Fibroblast of lung (primary cell): ENCODE data around the gene PPFIBP1. TPM values are rescaled to one million over a fixed set of nuclear protein-coding genes. Genes with fewer than 3 reads are reported as not detected.

Experiments used
- DNase-seq, 2 donors: peaks; one replicate each; pipeline versions ENCODE4 v3.0.0 to v3.0.0-alpha.2; 2010; ENCODE audit warnings: low read depth in 2 of 2
- H2AFZ ChIP-seq: 2 replicates; pipeline ENCODE4 v1.5.1; 2012; ENCODE audit warnings: low read length, control low read depth, inconsistent platforms
- H3K27ac ChIP-seq: 2 replicates; pipeline ENCODE4 v1.5.1; 2011; ENCODE audit warnings: low read length, control low read depth; ENCODE audit not compliant: insufficient read depth
- H3K27me3 ChIP-seq: 2 replicates; pipeline ENCODE4 v1.5.1; 2011; ENCODE audit warnings: mild to moderate bottlenecking, low read length; ENCODE audit not compliant: control insufficient read depth, insufficient read depth
- H3K36me3 ChIP-seq: 2 replicates; pipeline ENCODE4 v1.5.1; 2011; ENCODE audit warnings: low read length; ENCODE audit not compliant: control insufficient read depth, insufficient read depth
- H3K4me1 ChIP-seq: 2 replicates; pipeline ENCODE4 v1.5.1; 2011; ENCODE audit warnings: low read length; ENCODE audit not compliant: control insufficient read depth, insufficient read depth; ENCODE audit errors: extremely low read depth
- H3K4me2 ChIP-seq: 2 replicates; pipeline ENCODE4 v1.5.1; 2011; ENCODE audit warnings: low read length, control low read depth; ENCODE audit not compliant: insufficient read depth; ENCODE audit errors: extremely low read depth
- H3K4me3 ChIP-seq, 4 experiments: fragments of 200-600 bp in 1 of 4; sonication (generic) in 1 of 4; replicated peaks in 1 of 4; 2 replicates each; pipeline ENCODE4 v1.5.1; 2011 to 2016; ENCODE audit warnings: low read length in 4 of 4, low read depth in 3 of 4, mild to moderate bottlenecking in 3 of 4, control low read depth in 2 of 4, inconsistent platforms in 1 of 4, mixed read lengths in 1 of 4; ENCODE audit not compliant: insufficient read depth in 1 of 4; ENCODE audit errors: control extremely low read depth in 1 of 4
- H3K79me2 ChIP-seq: 2 replicates; pipeline ENCODE4 v1.5.1; 2012; ENCODE audit warnings: mild to moderate bottlenecking, low read length, inconsistent platforms; ENCODE audit not compliant: control insufficient read depth, insufficient read depth
- H3K9ac ChIP-seq: 2 replicates; pipeline ENCODE4 v1.5.1; 2011; ENCODE audit warnings: mild to moderate bottlenecking, low read length, control low read depth; ENCODE audit not compliant: insufficient read depth
- H3K9me3 ChIP-seq: 2 replicates; pipeline ENCODE4 v1.5.1; 2012; ENCODE audit warnings: low read depth, low read length; ENCODE audit not compliant: control insufficient read depth, insufficient read depth
- H4K20me1 ChIP-seq: 2 replicates; pipeline ENCODE4 v1.5.1; 2011; ENCODE audit warnings: low read length; ENCODE audit not compliant: control insufficient read depth, insufficient read depth; ENCODE audit errors: extremely low read depth
- EZH2 ChIP-seq: IDR thresholded peaks from 2 replicates; pipeline ENCODE4 v1.5.1; 2012; ENCODE audit warnings: low read length, control low read depth, mild to moderate bottlenecking; ENCODE audit errors: missing control alignments
- polyA plus RNA-seq, 2 donors: library from polyadenylated mRNA; depleted of rRNA in 1 of 2; stranded (reverse) in 1 of 2; unstranded in 1 of 2; fragments of >200 nt; gene quantifications; 2 replicates each; pipeline ENCODE4 v1.2.1, GENCODE V29; 2011 to 2012; ENCODE audit warnings: missing spikeins in 1 of 2
- total RNA-seq: library from RNA; depleted of rRNA; stranded (reverse); fragments of >200 nt; gene quantifications from 2 replicates; pipeline ENCODE4 v1.2.1, GENCODE V29; 2014
- TF ChIP-seq, protein P1 (sequence below), 2 donors: IDR thresholded peaks in 1 of 2; conservative IDR thresholded peaks in 1 of 2; 1 replicate in 1 of 2; 2 replicates in 1 of 2; pipeline ENCODE4 v1.5.1; 2011 to 2012; ENCODE audit warnings: low read length in 2 of 2, control low read depth in 1 of 2, inconsistent platforms in 1 of 2, low read depth in 1 of 2, mild to moderate bottlenecking in 1 of 2

Gene PPFIBP1
- total and polyA plus RNA-seq, 2 donors (not counting 1 experiment from before 2014, with no cell fraction given): 65.1 to 93.0 TPM

DNA sequence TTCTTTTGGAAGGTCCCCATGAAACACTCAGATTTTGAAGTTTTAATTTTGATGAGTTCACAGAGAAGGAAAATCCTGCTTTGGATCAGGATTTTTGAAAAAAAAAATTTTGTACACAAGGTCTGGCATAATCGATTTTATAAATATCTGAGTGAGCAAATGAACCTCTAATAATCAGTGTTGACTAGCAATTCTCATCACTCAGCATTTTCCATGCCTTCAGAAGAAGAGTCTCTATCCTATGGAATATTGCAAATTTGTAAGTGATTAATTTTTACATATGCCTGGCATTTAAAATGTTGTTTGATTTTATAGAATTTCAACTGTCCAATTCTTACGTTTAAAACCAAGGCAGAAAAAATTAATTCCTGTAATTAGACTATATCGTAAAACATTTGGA lies 141.7 kb downstream of the PPFIBP1 start:
- no peak overlapping the region for H3K27ac ChIP-seq
- DNase-seq: no peak
- no peak overlapping the region for H3K9ac ChIP-seq
- H3K36me3 ChIP-seq: peaks cover 5% of the 10 kb centered on the region
- H3K4me3 ChIP-seq: no peak overlapping the region
- H3K27me3 ChIP-seq: no peaks in the 10 kb centered on the region
- H3K9me3 ChIP-seq: no peaks in the 10 kb centered on the region
- no peak overlapping the region for H3K4me2 ChIP-seq
- no peak overlapping the region for H2AFZ ChIP-seq
- TF ChIP-seq, protein P1, sequence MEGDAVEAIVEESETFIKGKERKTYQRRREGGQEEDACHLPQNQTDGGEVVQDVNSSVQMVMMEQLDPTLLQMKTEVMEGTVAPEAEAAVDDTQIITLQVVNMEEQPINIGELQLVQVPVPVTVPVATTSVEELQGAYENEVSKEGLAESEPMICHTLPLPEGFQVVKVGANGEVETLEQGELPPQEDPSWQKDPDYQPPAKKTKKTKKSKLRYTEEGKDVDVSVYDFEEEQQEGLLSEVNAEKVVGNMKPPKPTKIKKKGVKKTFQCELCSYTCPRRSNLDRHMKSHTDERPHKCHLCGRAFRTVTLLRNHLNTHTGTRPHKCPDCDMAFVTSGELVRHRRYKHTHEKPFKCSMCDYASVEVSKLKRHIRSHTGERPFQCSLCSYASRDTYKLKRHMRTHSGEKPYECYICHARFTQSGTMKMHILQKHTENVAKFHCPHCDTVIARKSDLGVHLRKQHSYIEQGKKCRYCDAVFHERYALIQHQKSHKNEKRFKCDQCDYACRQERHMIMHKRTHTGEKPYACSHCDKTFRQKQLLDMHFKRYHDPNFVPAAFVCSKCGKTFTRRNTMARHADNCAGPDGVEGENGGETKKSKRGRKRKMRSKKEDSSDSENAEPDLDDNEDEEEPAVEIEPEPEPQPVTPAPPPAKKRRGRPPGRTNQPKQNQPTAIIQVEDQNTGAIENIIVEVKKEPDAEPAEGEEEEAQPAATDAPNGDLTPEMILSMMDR (conservative IDR thresholded peaks at IDR 0.05 in 1 of 2, IDR thresholded peaks at IDR 0.05 in 1 of 2; ENCODE audit: low read depth in 1 of 2, low read length in 2 of 2): no peak
- TF ChIP-seq EZH2: no peak
- H4K20me1 ChIP-seq: no peaks in the 10 kb centered on the region
- no peaks in the 10 kb centered on the region for H3K4me1 ChIP-seq
- no peaks in the 10 kb centered on the region for H3K79me2 ChIP-seq

DNA sequence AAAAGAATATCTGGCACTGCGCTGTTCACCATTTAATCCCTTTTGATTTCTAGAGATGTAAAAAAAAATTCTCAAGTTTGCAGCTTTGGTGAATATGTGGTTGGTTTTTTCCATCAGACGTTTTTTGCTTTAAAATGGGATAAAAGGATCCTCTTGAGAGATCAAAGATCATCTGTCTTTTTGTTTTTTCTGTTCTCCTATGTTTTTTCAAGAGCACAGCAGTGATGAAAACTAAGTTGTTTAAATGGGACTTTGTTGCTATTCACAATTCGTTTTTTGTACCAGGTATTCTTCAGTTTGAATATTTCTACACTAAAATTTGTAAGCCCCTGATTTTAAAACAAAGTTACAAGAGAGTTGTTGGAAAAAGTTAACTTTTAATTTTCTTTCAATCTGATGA lies 142.5 kb downstream of the PPFIBP1 start:
- H3K9ac ChIP-seq: no peak overlapping the region
- no peak for DNase-seq
- no peak overlapping the region for H3K4me3 ChIP-seq
- TF ChIP-seq, protein P1 (conservative IDR thresholded peaks at IDR 0.05 in 1 of 2, IDR thresholded peaks at IDR 0.05 in 1 of 2; ENCODE audit: low read depth in 1 of 2, low read length in 2 of 2): no peak
- TF ChIP-seq EZH2: no peak
- no peaks in the 10 kb centered on the region for H3K79me2 ChIP-seq
- H3K36me3 ChIP-seq: peaks cover 5% of the 10 kb centered on the region
- H3K4me2 ChIP-seq: no peak overlapping the region
- no peak overlapping the region for H3K27ac ChIP-seq
- no peaks in the 10 kb centered on the region for H4K20me1 ChIP-seq
- no peak overlapping the region for H2AFZ ChIP-seq
- no peaks in the 10 kb centered on the region for H3K4me1 ChIP-seq
- H3K27me3 ChIP-seq: no peaks in the 10 kb centered on the region
- no peaks in the 10 kb centered on the region for H3K9me3 ChIP-seq

DNA sequence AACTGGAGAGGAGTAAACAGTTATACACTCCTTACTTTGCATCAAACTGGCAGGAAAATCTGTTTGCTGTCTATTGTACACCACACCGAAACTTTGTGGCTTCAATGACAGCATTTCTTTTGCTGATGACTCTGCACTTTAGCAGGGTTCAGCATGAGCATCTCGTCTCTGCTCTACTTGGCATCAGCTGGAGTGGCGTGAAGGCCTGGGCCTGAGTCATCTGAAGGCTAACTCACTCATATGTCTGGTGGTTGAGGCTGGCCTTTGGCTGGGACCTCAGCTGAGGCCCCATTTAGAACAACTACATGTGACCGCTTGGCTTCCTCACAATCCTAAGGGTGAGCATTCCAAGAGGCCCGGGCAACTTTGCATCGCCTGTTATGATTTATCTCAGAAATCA lies 143.5 kb downstream of the PPFIBP1 start:
- H3K79me2 ChIP-seq: no peaks in the 10 kb centered on the region
- H3K9ac ChIP-seq: no peak overlapping the region
- H2AFZ ChIP-seq: no peak overlapping the region
- no peaks in the 10 kb centered on the region for H4K20me1 ChIP-seq
- no peak overlapping the region for H3K4me2 ChIP-seq
- H3K4me1 ChIP-seq: no peaks in the 10 kb centered on the region
- peak overlapping the region; percentile 12 for H3K27ac ChIP-seq
- H3K36me3 ChIP-seq: peaks cover 5% of the 10 kb centered on the region
- DNase-seq: peak; percentile 88 to 95
- H3K27me3 ChIP-seq: no peaks in the 10 kb centered on the region
- H3K4me3 ChIP-seq: no peak overlapping the region
- H3K9me3 ChIP-seq: no peaks in the 10 kb centered on the region
- no peak for TF ChIP-seq EZH2
- TF ChIP-seq, protein P1 (conservative IDR thresholded peaks at IDR 0.05 in 1 of 2, IDR thresholded peaks at IDR 0.05 in 1 of 2; ENCODE audit: low read depth in 1 of 2, low read length in 2 of 2): no peak
